NCI-H446 (cell line): ENCODE measurements around the gene ZZZ3.
"Not testable (repeated sequence)": the region's sequence is repeated elsewhere in the genome, so short reads cannot be mapped to it uniquely, and the experiment has no call there.

ENCODE experiments used
- DNase-seq, 2 experiments: peaks; one replicate each; lab custom pipeline; 2025; lab: John Stamatoyannopoulos, UW

The ZZZ3 gene

DNA sequence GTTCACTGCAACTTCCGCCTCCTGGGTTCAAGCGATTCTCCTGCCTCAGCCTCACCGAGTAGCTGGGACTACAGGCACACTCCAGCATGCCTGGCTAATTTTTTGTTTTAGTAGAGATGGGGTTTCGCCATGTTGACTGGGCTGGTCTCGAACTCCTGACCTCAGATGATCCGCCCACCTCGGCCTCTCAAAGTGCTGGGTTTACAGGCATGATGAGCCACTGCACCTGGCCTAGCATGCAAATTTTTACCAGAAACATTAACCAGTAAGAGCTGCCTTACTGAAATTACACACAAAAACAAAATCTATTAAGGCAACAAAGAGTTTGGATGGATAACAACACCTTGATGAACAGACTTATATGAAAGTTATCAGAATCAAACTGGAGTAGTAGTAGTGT lies 12.1 kb downstream of the ZZZ3 start:
- no peak for DNase-seq

DNA sequence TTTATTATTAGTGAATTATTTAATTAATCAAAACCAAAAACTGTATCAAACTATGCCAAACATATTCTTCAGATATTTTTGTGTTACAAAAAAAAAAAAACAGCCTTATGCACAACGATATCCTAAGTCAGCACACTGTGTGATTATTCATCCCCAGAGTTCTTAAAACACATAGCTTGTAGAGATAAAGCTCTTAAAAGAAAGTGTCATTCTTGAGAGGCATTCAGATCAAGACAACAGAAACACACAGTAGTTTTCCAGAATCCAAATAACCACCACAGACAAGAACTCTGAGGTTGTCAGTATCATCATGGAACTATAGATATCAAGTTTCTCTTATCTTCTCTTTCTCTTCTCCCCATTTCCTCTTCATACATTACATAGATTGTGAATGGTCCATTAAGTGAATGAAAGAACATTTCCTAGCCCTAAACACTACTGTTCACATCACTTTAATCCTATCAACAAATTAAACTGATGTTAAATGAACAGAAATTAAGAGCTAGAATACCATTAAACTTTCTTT lies 13.5 kb downstream of the ZZZ3 start:
- DNase-seq = no peak

DNA sequence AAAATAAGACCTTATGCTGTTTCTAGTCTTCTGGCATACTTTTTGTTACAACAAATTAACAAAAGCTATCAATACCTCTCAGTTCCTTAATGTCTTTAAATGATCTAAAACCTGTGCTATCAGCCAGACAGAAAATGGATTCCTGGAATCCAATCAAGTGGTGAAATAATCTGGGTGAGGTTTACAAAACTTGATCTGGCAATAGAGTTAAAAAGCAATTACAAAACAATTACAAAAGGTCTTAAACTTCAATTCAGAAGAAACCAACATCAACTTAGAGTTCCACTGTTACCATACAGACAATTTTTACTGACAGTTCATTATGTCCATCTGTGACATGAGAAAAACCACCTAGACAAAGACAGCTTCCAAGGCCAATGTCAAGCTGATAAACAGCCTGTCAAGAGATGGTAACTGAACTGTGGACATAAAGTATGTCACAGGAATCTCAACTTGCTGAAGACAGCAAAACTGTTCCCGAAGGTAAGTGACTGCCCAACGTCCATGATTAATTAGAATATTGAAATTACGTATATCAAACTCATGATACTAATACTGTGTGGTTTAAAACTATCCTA lies 17.4 kb downstream of the ZZZ3 start:
- no peak for DNase-seq

DNA sequence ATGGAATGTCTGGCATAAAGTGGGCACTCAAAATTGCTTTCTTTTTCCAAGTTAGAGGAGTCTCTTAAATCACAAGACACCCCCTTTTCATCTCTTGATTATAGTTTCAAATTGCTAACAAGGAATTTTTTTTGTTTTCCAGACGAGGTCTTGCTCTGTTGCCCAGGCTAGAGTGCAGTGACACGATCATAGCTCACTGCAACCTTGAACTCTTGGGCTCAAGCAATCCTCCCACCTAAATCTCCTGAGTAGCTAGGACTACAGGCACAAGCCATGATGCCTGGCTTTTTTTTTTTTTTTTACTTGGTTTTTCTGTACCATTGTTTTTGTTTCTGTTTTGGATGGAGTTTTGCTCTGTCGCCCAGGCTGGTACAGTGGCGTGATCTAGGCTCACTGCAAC lies 20.8 kb downstream of the ZZZ3 start:
- DNase-seq = no peak

- DNase-seq = no peak
These were observed 22.4 kb downstream of the ZZZ3 start for GRCh38 chr1:77659879-77660593.

GRCh38 chr1:77658271-77658670 lies 24.2 kb downstream of the ZZZ3 start:
- DNase-seq = no peak

DNA sequence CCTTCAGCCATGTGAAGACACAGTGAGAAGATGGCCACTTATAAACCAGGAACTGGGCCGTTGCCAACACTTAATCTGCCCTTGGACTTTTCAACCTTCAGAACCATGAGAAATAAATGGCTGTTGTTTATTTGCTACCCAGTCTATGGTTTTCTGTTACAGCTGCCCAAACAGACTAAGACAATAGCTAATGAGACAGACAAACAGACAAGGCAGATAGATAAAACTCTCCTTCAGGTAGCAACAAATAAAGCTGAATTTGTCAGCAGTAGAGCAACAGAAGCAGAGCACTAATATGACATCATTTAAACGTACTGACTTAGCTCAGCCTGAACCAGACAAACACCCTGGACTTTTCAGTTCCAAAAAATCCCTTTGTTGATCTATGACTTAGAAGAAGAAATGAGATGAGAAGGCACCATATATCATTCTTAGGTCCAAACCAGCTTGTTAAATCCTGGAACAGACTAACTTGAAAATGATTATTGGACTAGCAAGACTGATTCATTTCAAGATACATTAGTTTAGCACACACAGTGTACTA lies 27.0 kb downstream of the ZZZ3 start:
- no peak for DNase-seq

GRCh38 chr1:77652970-77653516 lies 29.4 kb downstream of the ZZZ3 start:
- DNase-seq = no peak

- DNase-seq = no peak
These were observed 30.2 kb downstream of the ZZZ3 start for GRCh38 chr1:77652268-77652667.

DNA sequence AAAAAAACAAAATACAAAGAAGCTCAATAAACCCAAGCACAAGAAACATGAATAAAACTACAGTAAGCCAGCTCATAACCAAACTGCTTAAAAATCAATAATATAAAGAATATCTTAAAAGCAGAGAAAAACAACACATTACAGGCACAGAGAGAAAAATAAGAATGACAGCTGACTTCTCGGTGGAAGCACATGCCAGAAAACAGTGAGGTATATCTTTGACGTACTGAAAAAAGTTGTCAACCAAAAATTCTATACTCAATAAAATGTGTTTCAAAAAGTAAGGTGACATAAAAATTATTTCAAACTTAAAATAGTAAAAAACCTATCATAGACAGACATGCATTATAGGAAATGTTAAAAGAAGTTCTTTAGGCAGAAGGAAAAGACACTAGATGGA lies 33.3 kb downstream of the ZZZ3 start:
- DNase-seq = no peak

DNA sequence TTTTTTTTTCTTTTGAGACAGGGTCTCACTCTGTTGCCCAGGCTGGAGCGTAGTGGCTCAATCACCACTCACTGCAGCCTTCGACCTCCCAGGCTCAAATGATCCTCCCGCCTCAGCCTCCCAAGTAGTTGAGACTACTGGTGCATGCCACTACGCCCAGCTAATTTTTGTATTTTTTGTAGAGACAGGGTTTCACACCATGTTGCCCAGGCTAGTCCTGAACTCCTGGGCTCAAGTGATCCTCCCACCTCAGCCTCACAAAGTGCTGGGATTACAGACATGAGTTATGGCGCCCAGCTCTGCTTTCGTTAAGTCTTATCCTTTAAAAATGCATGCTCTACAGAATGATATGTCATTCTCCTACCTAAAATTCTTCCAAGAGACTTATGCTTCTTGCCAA lies 36.2 kb downstream of the ZZZ3 start:
- DNase-seq = not testable (repeated sequence)

GRCh38 chr1:77643456-77643855 lies 39.0 kb downstream of the ZZZ3 start:
- no peak for DNase-seq

DNA sequence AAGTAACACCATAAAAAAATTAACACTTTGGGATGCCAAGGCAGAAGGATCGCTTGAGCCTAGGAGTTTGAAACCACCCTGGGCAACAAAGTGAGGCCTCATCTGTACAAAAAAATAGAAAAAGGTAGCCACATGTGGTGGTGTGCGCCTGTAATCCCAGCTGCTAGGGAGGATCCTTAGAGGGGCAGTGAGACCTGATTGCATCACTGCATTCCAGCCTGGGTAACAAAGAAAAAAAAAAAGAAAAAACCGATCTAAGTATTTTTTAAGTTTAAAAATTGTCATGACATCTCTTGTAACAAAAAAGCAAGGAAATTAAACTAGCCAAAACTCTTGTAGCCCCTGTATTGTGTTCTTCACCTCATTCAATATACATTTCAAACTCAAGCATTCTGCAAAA lies 39.5 kb downstream of the ZZZ3 start:
- DNase-seq = no peak

DNA sequence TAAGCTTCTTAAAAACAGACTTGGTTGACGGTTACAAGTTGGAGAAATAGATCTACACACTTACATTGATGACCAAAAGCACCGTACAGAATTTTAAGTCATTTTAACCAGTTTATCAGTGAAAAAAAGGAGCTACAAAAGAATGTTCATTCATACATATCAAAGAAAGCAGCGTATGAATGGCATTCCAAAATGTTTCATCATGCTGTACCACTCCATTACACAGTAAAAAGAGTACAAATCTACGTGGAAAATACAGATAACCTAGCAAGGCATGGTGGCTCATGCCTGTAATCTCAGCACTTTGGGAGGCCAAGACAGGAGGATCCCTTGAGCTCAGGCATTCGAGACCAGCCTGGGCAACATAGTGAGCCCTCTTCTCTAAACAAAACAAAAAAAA lies 40.3 kb downstream of the ZZZ3 start:
- DNase-seq = no peak

DNA sequence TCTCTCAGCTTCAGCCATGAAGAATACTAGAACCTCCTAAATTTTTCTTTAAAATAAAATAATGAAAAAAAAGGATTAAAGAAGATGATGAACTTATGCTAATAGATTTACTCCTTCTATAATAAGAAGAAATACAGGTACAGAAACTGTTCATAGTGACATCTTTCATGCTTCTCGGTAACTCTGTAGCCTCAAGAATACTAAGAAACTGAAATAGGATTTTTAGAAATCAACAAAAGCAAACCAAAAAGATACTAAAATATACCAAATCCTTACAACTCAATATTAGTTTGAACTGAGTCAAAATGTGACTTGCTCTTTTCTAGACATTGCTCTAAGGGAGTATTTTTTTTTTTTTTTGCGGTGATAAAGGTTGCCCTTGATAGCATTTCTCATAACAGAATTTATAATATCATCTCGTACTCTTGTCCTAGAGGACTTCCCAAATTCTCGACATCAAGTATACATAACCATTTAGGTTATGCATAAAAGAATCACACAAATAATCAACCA lies 42.8 kb downstream of the ZZZ3 start:
- DNase-seq = no peak

GRCh38 chr1:77639056-77639455 lies 43.4 kb downstream of the ZZZ3 start:
- no peak for DNase-seq

DNA sequence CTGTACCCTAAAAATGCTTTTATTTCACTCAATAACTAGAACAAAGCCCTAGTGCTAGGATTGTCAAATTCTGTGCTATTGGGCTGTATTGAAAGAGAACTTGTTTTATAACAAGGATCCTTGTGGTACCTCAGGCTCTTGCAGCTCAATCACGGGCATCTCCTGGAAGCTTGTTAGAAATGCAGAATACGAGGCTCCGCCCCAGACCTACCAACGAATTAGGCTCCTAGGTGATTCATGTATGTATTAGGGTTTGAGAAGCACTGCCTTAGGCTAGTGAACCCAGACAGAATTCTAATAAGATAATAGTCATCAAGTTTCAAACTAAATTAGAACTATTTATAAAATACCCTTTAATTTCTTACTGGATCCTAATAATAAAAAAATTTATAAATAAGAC lies 45.6 kb downstream of the ZZZ3 start:
- DNase-seq = no peak
